ENCODE data around the gene GLYATL1. TPM values are rescaled to one million over a fixed set of nuclear protein-coding genes. Genes with fewer than 3 reads are reported as not detected.
"Not testable (repeated sequence)": the region's sequence is repeated elsewhere in the genome, so short reads cannot be mapped to it uniquely, and the experiment has no call there.

Gene GLYATL1
- total RNA-seq, 1 donor from 2014 or later = not detected

- intact Hi-C loops (cut with DNase I) = no loop called here
- ATAC-seq (ENCODE audit: poor library complexity) (no peak), DNase-seq (no peak)
Observed at GRCh38 chr11:58977470-58977869, 38.2 kb downstream of the GLYATL1 start.

DNA sequence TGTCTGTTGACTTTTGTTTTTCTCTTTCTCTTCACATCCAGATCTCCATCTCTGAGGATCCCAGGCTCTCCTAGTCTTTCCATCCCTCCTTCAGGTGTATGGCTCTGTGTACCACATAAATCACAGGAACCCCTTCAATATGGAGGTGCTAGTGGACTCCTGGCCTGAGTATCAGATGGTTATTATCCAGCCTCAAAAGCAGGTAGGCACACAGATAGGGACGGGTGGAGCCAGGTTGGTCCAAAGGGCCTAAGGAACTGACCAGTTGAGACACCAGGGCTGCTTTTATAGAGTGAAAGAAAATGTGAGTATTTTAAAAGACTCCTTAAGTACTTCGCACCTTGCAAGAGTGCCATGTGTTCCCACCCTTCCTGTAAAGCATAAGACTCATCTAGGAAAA is 39.9 kb downstream of the GLYATL1 start:
- no peak for DNase-seq
- intact Hi-C loops (cut with DNase I) = no loop called here
- no peak for ATAC-seq (ENCODE audit: poor library complexity)

- DNase-seq (no peak), ATAC-seq (ENCODE audit: poor library complexity) (no peak)
- intact Hi-C loops (cut with DNase I) = no loop called here
Observed at GRCh38 chr11:58980159-58980843, 41.0 kb downstream of the GLYATL1 start.

GRCh38 chr11:58992489-58992888 is 53.2 kb downstream of the GLYATL1 start:
- no peak for ATAC-seq (ENCODE audit: poor library complexity)
- intact Hi-C loops (cut with DNase I) = no loop called here

GRCh38 chr11:58994171-58994570 is 54.9 kb downstream of the GLYATL1 start:
- intact Hi-C loops (cut with DNase I) = no loop called here
- ATAC-seq (ENCODE audit: poor library complexity) (no peak), DNase-seq (no peak)

More at GRCh38 chr11:58992489-58992888, 53.2 kb downstream of the GLYATL1 start:
- no peak for DNase-seq

DNA sequence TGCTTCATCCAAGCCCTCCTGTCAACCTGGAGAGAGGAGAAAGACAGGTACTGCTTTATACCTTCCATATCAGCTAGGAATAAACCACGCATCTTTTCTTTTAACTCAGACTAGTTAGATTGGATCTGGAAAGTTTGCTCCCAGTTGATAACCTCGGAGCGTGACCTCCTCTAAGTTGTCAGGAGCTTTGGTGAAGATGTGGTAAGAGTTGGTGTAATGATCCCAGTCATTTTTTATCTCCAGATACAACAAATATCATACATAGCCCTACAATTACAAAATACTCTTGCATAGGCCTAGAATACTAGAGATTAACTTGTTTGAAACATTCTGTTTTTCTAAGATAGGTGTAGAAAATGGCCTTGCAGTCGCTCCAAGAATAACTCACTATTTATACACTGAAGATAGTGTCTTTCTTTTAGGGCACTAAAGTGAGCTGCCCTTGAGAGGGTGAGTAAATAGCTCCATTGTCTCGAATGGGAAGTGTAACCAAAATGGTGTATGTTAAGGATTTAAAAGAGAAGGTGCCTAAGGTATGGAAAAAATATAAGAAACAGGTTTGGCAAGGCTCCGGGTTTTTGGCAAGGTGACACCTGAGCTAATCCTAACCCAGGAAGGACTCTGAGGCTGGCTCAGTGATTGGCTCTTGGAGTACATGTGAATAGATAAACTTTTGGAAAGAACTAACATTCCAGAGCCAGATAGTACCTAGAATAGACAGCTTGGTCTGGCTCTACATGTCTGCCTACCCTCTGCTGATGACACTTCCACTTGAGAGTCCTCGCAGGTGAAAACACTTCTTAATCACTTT is 59.4 kb downstream of the GLYATL1 start:
- no peak for ATAC-seq (ENCODE audit: poor library complexity)
- DNase-seq = no peak
- intact Hi-C loops (cut with DNase I) = no loop called here

DNA sequence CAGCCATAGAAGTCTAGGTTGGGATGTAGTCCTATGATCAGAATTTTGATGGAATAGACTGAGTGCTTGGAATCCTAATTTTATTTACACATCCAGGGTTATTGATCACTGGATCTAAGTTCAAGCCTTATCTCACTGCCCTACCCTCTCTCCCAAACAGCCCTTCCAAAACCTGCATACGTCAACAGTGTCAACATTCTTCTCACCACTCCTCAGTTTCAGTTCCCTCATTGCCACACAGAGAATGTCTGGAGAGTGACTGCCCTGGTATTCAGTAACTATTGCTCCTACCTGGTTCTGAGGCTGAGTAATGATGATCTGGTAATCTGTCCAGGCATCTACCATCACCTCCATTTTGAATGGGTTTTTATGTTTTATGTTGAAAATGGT is 60.0 kb downstream of the GLYATL1 start:
- no peak for ATAC-seq (ENCODE audit: poor library complexity)
- intact Hi-C loops (cut with DNase I) = no loop called here
- DNase-seq = no peak

GRCh38 chr11:59000003-59000402 is 60.7 kb downstream of the GLYATL1 start:
- no peak for ATAC-seq (ENCODE audit: poor library complexity)

GRCh38 chr11:59002006-59002405 is 62.7 kb downstream of the GLYATL1 start:
- DNase-seq; intact Hi-C loops (cut with DNase I); ATAC-seq (ENCODE audit: poor library complexity): not testable (repeated sequence)

More at GRCh38 chr11:59000003-59000402, 60.7 kb downstream of the GLYATL1 start:
- intact Hi-C loops (cut with DNase I) = no loop called here
- no peak for DNase-seq

Other genes with a start within 250 kb of the GLYATL1 start
- 0.22 TPM for gene GLYAT, start 207.5 kb upstream of the GLYATL1 start, total RNA-seq
- not detected for gene GLYATL2, start 94.8 kb upstream of the GLYATL1 start, total RNA-seq
- not detected for gene GLYATL1B, start 146.8 kb downstream of the GLYATL1 start, total RNA-seq
- gene FAM111B, start 167.7 kb downstream of the GLYATL1 start, total RNA-seq = 1.0 TPM
- 8.8 TPM for gene FAM111A, start 203.4 kb downstream of the GLYATL1 start, total RNA-seq
- gene DTX4, start 232.6 kb downstream of the GLYATL1 start, total RNA-seq = 1.7 TPM

Measured in Right ventricle myocardium superior (tissue), 1 donor.